KMS-11 (cell line): ENCODE measurements around the gene ABCA12.

Experiments
- H2AFZ ChIP-seq: fragments of 200-600 bp; sonication (generic); 2 replicates; pipeline ENCODE4 v1.6.1; 2016; ENCODE audit warnings: antibody characterized with exemption, mixed run types, low read depth
- H3K27ac ChIP-seq: fragments of 200-600 bp; sonication (generic); 2 replicates; pipeline ENCODE4 v1.6.1; 2016; ENCODE audit warnings: mild to moderate bottlenecking, mixed run types
- H3K27me3 ChIP-seq: fragments of 200-600 bp; sonication (generic); 2 replicates; pipeline ENCODE4 v1.6.1; 2017; ENCODE audit warnings: mild to moderate bottlenecking, low read depth, mixed run types, moderate library complexity; ENCODE audit not compliant: insufficient read depth
- H3K36me3 ChIP-seq: fragments of 200-600 bp; sonication (generic); 2 replicates; pipeline ENCODE4 v1.6.1; 2017; ENCODE audit warnings: mild to moderate bottlenecking, mixed run types; ENCODE audit not compliant: insufficient read depth
- H3K4me1 ChIP-seq: fragments of 200-600 bp; sonication (generic); 2 replicates; pipeline ENCODE4 v1.6.1; 2016; ENCODE audit warnings: mild to moderate bottlenecking, low read depth, mixed run types; ENCODE audit not compliant: poor library complexity, severe bottlenecking
- H3K4me2 ChIP-seq: fragments of 200-600 bp; sonication (generic); 2 replicates; pipeline ENCODE4 v1.7.0; 2016; ENCODE audit warnings: mild to moderate bottlenecking, mixed run types
- H3K4me3 ChIP-seq: fragments of 200-600 bp; sonication (generic); IDR thresholded peaks from 2 replicates; pipeline ENCODE4 v1.6.1; 2017; ENCODE audit warnings: low read depth, low read length, mixed read lengths; ENCODE audit not compliant: insufficient read depth
- H3K79me2 ChIP-seq: fragments of 200-600 bp; sonication (generic); 2 replicates; pipeline ENCODE4 v1.6.1; 2016; ENCODE audit warnings: low read depth, mixed run types; ENCODE audit not compliant: insufficient read depth
- H3K9ac ChIP-seq: fragments of 200-600 bp; sonication (generic); 2 replicates; pipeline ENCODE4 v1.6.1; 2016; ENCODE audit warnings: mild to moderate bottlenecking, mixed run types
- H4K20me1 ChIP-seq: fragments of 200-600 bp; sonication (generic); 2 replicates; pipeline ENCODE4 v1.6.1; 2016; ENCODE audit warnings: mild to moderate bottlenecking, mixed run types; ENCODE audit not compliant: insufficient read depth
- CTCF ChIP-seq: fragments of 200-600 bp; sonication (generic); conservative IDR thresholded peaks from 2 replicates; pipeline ENCODE4 v1.6.1; 2017; ENCODE audit warnings: low read depth, mild to moderate bottlenecking, antibody characterized with exemption, low read length, moderate library complexity, mixed read lengths

Gene ABCA12

DNA sequence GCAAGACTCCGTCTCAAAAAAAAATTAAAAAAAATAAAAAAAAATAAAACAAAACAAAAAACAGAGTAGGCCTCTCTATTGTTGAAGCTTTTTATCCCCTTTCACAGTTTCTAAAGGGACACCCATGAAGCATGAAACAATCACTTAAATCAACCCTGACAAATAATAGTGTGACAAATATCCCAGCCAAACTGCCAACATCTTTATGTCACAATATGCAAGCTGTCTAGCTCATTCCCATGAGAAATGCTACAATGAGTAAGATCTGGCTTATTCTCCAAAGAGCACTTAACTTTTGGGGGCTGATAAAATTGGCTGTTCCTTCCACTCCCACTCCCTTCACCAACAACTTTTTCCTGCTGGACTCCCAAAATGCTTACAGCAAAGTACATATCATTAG is 21.7 kb upstream of the ABCA12 start:
- Histone ChIP-seq H3K4me2 (no peak overlapping the region), H3K9ac (no peak overlapping the region), H3K27ac (no peak overlapping the region), H3K79me2 (no peaks in the 10 kb centered on the region), H3K4me3 (no peak overlapping the region), H2AFZ (no peak overlapping the region), H3K4me1 (no peaks in the 10 kb centered on the region), H3K27me3 (no peaks in the 10 kb centered on the region), H3K36me3 (no peaks in the 10 kb centered on the region), H4K20me1 (no peaks in the 10 kb centered on the region)
- TF ChIP-seq CTCF = no peak

GRCh38 chr2:215156453-215156852 is 18.0 kb upstream of the ABCA12 start:
- no peaks in the 10 kb centered on the region for H3K36me3 ChIP-seq
- no peak overlapping the region for H2AFZ ChIP-seq
- H3K27me3 ChIP-seq = no peaks in the 10 kb centered on the region
- H3K4me3 ChIP-seq = no peak overlapping the region
- no peaks in the 10 kb centered on the region for H4K20me1 ChIP-seq
- no peak overlapping the region for H3K9ac ChIP-seq
- TF ChIP-seq CTCF = no peak
- no peaks in the 10 kb centered on the region for H3K4me1 ChIP-seq
- H3K27ac ChIP-seq = no peak overlapping the region
- H3K79me2 ChIP-seq = no peaks in the 10 kb centered on the region
- H3K4me2 ChIP-seq = no peak overlapping the region

GRCh38 chr2:215149894-215150293 is 11.5 kb upstream of the ABCA12 start:
- Histone ChIP-seq H3K4me3 (no peak overlapping the region), H3K9ac (no peak overlapping the region), H3K36me3 (no peaks in the 10 kb centered on the region), H3K27me3 (no peaks in the 10 kb centered on the region), H4K20me1 (no peaks in the 10 kb centered on the region), H3K79me2 (no peaks in the 10 kb centered on the region), H3K4me2 (no peak overlapping the region), H3K4me1 (no peaks in the 10 kb centered on the region), H3K27ac (no peak overlapping the region), H2AFZ (no peak overlapping the region)
- no peak for TF ChIP-seq CTCF

DNA sequence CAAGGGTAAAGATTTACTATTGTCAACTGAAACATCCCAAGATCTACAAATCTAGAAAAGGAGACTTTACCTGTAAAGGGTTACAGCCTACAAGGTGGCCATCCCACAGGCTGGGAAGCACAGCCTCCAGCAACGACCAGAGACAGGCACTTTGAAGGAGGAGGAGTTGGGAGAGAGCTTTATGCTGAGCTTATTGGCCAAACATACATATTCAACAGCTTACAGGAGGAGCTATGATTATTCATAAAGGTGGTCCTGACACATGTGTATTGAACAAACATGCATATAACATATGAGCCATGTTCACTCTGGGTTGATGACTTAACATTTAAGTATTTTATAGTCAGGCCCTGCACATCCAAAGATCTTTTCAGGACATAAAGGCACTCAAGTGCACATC is 11.1 kb upstream of the ABCA12 start:
- Histone ChIP-seq H3K4me2 (no peak overlapping the region), H3K4me1 (no peaks in the 10 kb centered on the region), H2AFZ (no peak overlapping the region), H4K20me1 (no peaks in the 10 kb centered on the region), H3K4me3 (no peak overlapping the region), H3K9ac (no peak overlapping the region), H3K79me2 (no peaks in the 10 kb centered on the region), H3K27me3 (no peaks in the 10 kb centered on the region), H3K27ac (no peak overlapping the region), H3K36me3 (no peaks in the 10 kb centered on the region)
- no peak for TF ChIP-seq CTCF

GRCh38 chr2:215149060-215149459 is 10.6 kb upstream of the ABCA12 start:
- no peak overlapping the region for H3K9ac ChIP-seq
- H2AFZ ChIP-seq = no peak overlapping the region
- H3K27ac ChIP-seq = no peak overlapping the region
- no peak overlapping the region for H3K4me3 ChIP-seq
- no peaks in the 10 kb centered on the region for H3K36me3 ChIP-seq
- no peaks in the 10 kb centered on the region for H4K20me1 ChIP-seq
- TF ChIP-seq CTCF = no peak
- H3K4me2 ChIP-seq = no peak overlapping the region
- H3K27me3 ChIP-seq = no peaks in the 10 kb centered on the region
- no peaks in the 10 kb centered on the region for H3K4me1 ChIP-seq
- H3K79me2 ChIP-seq = no peaks in the 10 kb centered on the region
